NOMO-1 (cell line): ENCODE measurements around the gene DPF3.

ENCODE experiments used
- DNase-seq, 2 experiments: peaks; one replicate each; lab custom pipeline; 2025; ENCODE audit not compliant: unreplicated experiment in 2 of 2; lab: John Stamatoyannopoulos, UW

DPF3 gene

DNA sequence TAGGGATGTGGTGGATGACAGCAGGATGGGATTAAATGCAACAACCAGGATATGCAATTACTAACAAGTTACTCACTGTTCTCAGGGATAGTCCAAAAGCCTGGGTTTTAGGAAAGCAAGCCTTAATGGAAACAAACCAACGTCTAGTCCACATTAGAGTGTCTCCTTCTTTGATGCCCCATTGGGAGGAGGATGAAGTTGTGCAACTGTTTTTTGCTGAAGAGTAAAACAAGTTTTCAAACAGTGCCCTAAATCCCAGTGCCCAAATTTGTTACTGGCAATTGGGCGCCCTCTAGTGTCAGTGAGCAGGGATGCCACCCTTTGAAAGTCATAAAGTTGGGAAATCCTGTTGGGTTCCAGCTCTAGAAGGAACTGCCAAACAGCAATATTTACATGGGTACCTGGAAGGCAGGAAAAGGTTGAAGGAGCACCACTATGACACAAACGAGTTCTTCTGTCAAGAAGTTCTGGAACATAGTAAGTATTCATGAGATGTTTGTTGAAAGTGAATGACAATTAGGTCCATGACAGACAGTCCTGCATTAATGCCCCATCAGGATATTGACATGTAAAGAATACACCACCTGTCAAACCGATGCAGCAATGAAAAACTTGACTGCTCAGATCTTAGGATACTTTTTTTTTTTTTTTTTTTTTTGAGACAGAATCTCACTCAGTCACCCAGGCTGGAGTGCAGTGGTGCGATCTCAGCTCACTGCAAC, 11.1 kb upstream of the DPF3 start:
- DNase-seq = peak; percentile 64 to 79

DNA sequence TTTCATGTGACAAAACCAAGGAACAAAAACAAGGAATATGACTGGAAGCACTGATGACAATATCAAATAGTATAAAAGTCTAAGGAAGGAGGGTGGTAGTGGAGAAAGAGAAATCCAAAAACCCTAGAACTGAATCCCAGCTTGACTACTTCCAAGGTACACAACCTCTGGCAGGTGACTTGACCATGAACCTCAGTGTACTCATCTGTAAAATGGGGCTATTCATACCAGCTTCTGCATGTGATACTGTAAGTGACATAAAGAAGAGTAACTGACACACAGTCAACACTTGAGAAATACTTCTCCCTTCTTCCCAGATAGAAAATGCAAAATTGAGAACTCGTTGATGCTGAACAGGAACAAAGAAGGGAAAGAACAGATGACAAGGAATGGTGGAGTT, 10.3 kb upstream of the DPF3 start:
- DNase-seq = no peak

DNA sequence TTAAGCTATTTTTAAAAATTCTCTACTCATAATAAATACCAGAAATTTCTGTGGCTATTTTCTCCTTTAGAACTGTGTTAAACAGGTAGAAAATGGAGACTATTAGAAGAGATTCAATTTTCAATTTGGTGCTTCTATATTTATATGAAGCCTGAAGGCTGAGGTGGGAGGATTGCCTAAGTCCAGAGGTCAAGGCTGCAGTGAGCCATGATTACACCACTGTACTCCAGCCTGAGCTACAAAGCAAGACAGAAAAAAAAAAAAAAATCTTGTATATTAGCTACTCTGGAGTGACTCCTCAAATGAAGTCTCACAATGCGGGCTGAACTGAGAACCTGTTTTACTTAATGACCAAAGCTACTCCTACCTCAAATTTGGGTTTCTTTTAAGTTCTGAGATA, 9.8 kb upstream of the DPF3 start:
- DNase-seq = no peak

DNA sequence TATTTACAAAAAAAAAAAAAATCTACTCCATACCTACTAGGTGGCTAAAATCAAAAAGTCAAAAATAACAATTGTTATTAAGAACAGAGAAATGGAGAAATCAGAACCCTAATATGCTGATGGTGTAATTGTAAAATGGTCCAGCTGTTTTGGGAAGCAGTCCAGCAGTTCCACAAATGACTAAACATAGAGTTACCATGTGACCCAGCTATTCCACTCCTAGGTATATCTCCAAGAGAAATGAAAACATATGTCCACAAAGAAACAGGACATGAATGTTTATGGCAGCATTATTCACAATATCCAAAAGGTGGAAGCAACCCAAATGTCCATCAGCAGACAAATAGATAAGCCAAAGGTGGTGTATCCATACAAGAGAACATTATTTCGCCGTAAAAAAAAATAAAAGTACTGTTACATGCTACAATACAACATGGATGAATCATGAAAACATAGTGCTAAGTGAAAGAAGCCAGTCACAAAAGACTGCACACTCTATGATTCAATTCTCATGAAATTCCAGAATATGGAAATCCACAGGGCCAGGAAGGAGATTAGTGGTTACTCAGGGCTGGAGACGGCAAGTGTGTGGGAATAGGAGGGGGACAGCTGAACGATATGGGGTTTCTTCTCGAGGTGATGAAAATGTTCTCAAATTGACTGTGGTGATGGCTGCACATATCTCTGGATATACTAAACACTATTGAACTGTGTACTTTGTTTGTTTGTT, 9.1 kb upstream of the DPF3 start:
- DNase-seq = no peak

DNA sequence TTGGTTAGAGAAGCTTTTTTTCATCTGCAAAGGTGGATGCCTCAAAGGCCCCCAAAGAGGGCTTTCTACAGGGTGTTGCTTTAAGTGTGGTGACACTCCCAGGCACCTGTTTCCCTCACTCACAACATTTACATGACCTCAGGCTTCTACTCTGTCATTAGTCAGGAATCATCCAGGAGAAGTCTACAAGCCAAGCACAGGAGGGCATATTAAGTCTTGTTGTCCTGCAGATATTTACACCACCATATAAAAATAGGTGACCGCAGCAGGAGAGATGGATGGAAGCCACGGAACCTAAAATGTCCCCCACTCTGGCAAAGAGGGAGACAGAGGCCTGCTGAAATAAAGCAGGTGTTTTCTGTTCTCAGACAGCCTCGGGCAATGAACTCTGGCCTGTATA, 7.5 kb upstream of the DPF3 start:
- DNase-seq = no peak

DNA sequence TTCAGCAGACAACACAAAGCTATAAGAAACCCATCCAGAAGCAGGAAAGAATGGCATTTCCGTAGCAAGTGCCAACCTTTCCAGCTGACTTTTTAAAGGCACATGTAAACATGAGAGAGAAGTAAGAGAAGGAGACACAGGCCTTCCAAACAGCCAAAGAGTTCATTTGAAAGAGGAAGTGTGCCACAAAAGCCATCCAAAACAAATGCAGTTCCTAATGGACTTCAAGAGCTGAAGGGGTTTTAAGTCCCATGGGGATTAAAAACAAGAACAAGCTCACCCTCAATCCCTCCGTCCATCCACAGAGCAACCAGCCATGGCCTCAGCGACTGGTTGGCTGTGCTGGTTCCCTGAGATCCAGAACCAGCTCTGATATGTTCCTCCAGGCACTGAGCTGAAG, 4.5 kb upstream of the DPF3 start:
- no peak for DNase-seq

DNA sequence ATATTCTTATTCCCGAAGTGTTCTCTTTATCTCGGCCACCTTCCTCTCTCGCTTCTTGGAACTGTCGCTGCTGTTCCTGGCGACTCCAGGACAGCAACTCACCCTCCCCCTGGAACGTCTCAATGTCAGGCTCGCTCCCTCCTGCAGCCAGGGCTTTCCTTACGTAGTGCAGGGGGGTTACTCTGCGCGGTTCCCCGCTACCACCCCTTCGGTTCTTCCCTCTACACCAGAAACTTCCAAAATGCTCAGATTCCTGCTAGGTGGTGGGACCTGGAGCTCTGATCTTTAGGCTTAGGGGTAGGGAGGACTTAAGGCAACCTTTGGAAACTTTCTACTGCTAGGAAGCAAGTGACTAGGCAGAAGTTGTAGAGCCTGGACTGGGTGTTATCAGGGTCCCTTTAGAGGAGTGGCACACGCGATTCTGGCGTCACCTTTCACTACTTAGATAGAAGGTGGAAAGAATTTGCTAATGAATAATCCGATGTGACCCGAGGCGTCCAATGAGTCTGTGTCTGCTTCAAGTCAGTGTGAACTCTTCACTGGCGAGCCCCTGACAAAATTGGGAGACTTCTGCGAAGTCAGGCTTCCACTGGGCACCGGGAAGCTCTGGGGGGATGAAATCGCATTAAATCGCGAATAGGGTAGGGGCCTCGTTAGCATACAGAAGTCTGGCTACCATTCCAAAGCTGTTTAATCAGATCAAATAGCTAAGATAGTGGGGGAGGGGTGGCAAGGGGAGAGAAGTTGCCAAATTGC, 900 bp upstream of the DPF3 start:
- no peak for DNase-seq

DNA sequence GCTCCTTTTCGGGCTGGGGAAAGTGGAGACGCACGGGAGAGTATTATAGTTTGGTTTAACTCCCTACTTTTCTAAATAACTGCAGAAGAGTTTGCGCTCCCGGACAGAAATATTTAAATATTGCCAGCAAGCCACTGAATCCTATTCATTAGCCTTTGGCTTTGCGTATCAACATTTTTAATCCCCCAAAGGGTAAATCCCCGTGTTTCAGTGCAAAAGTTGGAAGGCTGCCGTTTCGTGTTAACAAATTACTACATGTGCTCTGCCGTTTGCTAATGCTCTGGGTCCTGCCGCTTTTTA, 372 bp upstream of the DPF3 start:
- no peak for DNase-seq

DNA sequence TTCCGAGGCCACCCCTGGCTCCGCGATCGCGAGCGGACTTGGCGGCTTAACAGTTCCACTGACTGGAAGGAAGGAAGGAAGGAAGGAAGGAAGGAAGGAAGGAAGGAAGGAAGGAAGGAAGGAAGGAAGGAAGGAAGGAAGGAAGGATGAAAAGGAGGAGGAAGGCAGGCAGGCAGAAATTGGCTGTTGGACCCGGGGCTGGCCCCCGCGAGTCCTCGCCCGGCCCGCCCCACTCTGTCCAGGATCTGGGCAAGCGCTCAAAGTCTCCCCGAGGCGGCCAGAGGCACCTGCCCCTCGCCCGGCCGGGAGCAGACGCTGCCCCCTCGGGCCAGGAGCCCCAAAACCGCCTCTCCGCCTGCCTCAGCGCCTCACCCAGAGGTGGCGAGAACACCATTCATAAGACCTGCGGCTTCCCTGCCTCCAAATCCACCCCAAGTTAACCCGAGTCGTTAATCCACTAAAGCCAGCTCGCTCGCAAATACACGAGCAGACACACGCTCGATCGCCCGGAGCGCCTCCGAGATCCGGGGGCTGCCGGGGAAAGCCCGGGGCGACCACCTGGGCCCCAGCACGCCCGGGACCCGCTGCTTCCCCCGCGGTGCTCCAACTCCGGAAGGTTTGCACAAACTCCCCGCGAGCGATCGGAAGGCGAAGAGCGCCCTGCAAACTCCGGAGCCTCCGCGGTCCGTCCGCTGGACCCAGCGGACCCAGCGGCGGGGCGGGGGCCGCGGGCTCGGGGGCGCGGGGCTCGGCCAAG, 844 bp downstream of the DPF3 start:
- DNase-seq = no peak

DNA sequence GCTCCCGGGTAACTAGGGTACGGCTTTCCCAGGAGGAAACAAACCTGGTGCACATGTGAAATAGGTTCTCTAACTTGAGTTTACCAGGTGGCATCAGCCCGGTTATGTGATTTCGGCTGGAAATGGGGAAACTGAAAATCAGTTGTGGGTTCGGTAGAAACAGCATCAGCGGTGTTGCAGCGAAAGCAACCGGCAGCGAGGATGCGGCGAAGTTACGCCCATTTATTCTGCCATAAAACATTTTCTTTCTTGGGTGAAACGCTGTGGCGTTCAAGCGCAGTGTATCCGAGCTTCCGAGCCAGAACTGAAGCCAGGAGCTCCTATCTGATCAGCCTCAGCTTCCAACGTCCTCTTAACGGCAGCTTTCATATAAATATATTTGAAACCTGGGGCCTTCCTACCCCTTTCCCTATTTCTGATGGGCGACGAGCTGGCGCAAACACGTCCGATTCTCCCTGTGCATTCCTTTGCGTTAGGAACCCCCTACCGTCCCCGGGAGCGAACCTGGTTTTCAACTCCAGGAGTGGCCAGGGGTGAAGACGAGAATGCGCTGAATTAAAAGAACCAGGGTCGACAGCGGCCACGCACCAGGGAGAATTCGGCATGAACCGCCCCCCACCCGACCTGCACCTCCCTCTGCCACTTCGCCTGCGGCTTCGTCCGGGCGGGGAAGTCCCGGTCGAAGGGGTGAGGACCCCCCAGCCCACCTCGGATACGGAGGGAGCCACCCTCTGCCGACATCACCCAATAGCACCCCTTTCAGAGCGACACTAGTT, 1.6 kb downstream of the DPF3 start:
- DNase-seq = no peak

DNA sequence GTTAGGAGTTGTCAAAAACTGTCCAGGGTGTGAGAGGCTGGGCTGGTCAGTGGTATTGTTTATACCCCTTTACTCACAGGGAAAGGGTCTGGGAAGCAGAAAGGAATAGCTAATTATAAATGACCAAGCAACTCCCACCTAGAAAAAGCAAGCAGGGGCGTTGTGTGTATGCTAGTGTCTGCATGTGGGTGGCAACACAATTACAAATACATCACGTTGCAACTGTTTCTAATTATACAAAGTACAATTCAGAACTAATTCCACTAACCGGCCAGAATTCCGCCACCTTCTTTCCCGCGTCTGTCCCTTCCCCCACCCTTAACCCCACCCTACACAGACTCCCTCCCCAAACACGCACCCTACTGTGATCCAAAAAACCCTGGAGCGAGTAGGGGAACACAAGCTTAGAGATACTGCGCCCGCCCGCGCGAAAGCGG, 2.2 kb downstream of the DPF3 start:
- no peak for DNase-seq

DNA sequence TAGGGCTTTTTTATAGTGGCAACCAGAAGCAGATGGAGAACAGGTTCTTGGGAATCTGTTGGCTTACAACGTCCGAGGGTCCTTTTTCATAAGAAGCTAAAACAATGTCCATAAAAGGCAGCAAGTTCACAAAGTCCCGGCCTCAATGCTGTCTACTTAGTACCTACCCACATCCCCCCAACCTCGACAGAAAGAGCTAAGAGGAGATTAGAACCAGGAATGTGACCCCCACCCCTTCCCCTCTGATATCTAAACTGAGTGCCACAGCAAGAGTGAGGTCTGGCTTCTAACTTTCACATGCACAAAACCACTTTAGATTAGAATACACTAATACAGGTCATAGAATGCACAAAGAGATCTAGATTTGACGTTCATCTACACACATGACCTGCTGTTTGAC, 4.5 kb downstream of the DPF3 start:
- DNase-seq = no peak

DNA sequence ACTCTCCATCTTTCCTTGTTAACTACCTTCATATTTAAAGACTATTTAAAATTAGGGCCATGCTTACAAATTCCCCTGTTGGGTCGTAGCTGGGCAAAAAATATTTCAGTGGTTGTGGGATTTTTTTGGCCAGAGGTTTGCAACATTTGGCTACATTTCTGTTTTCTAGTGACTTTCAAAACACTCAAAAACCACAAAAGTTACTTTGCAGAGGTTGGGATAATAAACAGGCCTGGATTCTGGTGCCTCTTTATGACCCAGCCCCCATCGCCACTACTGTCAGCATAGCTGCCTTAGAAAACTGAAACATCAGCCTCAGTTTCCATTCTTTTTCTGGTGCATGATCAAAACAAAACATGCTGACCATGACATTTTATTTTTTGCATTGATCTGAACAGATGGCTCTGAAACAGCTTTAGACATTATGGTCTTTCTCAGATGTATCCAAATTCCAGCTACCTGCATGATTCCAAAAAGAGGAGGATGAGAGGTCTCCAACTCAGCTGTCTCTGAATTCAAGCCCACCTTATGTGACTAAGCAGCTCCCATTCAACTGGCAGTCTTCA, 5.2 kb downstream of the DPF3 start:
- DNase-seq = no peak

DNA sequence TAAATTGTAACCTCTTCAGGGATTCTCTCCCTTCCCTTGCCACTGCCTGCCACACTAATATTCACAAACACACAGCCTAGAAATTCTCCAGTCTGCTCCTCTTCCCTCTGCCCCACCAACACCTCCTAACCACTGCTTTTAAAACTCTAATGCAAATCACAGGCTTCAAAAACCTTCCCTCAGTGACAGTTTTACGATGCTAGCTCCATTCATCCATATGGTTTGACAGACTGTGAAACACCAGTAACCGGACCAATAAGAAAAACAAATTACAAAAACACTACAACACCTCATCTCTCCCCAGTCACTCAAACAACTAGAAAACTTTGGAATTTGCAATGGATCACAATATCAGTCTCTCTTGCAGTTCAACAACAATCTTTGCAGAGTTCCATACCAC, 5.7 kb downstream of the DPF3 start:
- no peak for DNase-seq

DNA sequence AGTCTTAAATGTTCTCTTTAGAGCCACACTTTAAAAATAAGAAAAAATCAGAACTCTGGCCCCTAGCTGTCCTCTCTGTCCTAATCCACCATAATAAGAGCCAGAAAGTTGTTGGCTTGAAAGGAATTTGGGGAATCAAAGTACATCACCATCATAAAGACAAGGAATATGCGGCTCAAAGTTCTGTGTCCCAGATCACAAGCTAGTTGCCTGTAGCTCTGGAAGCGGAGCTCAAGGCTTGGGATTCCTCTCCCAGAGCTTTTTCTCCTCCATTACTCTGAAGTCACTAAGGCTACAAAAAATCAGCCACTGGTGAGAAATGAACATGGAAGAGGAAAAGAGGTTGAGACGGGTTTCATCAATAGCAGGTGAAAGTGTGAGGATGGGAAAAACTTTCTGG, 6.4 kb downstream of the DPF3 start:
- DNase-seq = no peak

DNA sequence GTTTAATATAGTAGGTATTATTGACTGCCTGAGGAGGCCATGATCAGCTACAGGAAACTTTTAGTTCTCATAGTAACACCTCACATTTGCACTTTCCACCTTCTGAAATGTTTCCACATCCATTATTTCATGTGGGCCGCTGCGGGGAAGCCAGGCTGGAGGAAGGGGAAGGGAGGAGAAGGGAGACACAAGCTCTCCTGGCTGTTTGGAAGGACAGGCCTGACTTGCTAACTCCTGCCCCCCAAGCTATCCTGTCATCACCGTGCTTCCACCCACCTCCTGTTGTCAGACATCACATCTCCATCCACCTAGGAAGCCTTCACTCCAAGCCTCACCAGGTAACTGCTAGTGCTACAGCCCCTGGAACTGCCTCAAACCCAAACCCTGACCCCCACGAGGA, 9.5 kb downstream of the DPF3 start:
- DNase-seq = no peak

DNA sequence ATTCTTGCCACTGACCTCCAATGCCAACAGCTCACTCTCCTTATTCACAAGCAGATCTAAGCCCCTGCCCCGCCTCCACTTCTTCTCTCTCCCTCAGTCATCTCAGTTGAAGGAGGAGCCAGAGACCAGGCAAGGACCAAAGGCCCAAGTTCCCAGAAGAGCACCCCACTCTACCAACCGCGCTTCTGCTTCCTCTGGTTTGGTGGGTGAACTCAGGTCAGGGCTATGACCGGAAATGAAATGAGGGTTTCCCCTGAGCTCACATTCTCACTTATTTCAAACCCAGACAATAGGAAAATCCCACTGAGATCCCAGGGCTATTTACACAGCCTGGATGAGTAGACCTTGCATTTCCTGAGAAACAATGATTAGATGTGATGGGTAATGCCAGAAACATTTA, 9.9 kb downstream of the DPF3 start:
- no peak for DNase-seq

DNA sequence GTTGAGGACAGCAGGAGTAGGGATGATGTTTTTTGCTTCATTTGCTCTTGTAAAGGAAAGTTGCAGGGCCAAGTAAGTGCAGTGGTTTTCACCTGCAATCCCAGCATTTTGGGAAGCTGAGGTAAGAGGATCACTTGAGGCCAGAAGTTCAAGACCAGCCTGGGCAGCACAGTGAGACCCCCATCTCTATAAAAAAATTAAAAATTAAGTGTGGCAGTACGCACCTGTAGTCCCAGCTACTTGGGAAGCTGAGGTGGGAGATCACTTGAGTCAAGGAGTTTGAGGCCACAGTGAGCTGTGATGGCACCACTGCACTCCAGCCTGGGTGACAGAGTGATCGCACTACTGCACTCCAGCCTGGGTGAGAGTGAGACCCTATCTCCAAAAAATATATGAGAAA, 10.8 kb downstream of the DPF3 start:
- no peak for DNase-seq

DNA sequence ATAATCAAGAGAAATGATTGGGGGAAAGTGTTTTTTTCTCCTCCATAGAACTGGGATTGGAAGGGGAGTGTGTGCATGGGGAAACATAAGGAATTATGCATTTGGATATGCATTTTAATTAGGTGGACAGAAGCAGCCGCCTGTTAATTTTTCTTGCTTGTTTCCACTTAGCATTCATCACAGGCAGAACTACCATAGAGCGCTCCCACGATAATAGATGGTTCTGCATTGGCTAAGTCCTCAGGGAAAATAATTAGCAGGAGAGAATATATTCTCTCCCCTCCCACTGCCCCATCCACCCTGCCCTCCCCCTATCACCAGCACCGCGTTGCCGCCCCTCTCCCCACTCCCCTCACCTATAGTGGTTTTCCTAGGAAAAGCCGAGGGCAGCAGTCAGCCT, 11.4 kb downstream of the DPF3 start:
- DNase-seq = no peak

DNA sequence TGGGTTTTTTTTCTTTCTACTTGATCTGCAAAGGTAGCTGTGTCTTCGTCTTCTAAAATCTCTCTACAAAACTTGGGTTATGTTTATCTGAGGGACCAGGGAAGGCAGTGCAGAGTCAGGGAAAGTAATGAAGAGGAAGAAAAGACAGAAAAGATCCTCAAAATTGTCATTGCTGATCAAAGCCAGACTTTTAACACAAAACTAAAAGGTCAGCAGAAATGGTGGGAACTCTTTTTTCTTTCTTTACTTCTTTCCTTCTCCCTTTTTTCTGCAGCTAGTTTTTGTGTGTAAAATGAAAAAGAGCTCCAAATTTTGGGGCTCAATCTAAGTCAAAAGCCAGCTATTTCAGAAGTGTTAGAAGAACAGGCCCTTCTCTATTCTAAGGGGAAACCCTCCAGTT, 11.9 kb downstream of the DPF3 start:
- no peak for DNase-seq
